GM18858 (cell line): ENCODE results near the gene FCF1.

Source experiments
- ATAC-seq: cut with Tn5 transposase; IDR thresholded peaks from one replicate; pipeline ENCODE4 v1.9.1; 2021; ENCODE audit not compliant: unreplicated experiment

FCF1 gene

GRCh38 chr14:74763803-74764531 is 51.0 kb downstream of the FCF1 start:
- ATAC-seq = no peak

- ATAC-seq = no peak
These were observed 52.8 kb downstream of the FCF1 start for GRCh38 chr14:74765721-74766120.

GRCh38 chr14:74771399-74771798 is 58.5 kb downstream of the FCF1 start:
- no peak for ATAC-seq

GRCh38 chr14:74784634-74785033 is 71.7 kb downstream of the FCF1 start:
- no peak for ATAC-seq

GRCh38 chr14:74785056-74785613 is 72.2 kb downstream of the FCF1 start:
- no peak for ATAC-seq

- no peak for ATAC-seq
These were observed 73.9 kb downstream of the FCF1 start for GRCh38 chr14:74786796-74787315.
